ENCODE results near the gene XRRA1. TPM values are rescaled to one million over a fixed set of nuclear protein-coding genes. Genes with fewer than 3 reads are reported as not detected.

The XRRA1 gene
- total and polyA plus RNA-seq, 2 of the 4 experiments (the other 2 are of a cell fraction): 5.4 to 6.3 TPM

DNA sequence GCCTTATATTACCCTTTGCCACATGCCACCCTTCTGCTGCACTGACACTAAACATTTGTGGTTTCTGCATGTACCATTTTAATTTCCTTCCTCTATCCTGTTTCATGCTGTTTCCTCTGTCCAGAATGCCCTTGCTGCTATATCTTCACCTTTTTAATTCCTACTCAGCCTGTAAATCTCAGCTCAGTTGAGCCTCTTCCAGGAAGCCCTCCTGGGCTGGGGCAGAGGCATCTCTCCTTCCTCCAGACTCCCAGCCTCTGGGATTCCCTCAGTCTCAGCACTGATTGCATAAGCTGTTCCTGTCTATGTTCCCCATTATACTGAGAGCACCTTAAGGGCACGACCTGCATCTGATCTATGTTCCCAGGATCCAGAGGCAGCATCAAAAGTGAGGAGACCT is 101.5 kb downstream of the XRRA1 start:
- no peak overlapping the region for H3K56ac ChIP-seq (ENCODE audit: extremely low read depth, insufficient read depth, low read length)
- H3K36me3 ChIP-seq (ENCODE audit: control insufficient read depth, insufficient read depth, low read length): peaks cover 39% of the 10 kb centered on the region
- no peak overlapping the region for H3K4me2 ChIP-seq (ENCODE audit: low read depth, low read length)
- H3K4me3 ChIP-seq (ENCODE audit: insufficient read depth, low read depth, low read length): no peak overlapping the region
- H3K14ac ChIP-seq (replicated peaks; ENCODE audit: low read depth, low read length): no peak overlapping the region
- no peak for TF ChIP-seq RAD21 (IDR thresholded peaks at IDR 0.05; ENCODE audit: low read length)
- TF ChIP-seq RCOR1 (IDR thresholded peaks at IDR 0.05; ENCODE audit: insufficient replicate concordance, low read length): no peak
- no peak for TF ChIP-seq MXI1 (IDR thresholded peaks at IDR 0.05; ENCODE audit: borderline replicate concordance, low read depth, low read length)
- TF ChIP-seq, protein P1, sequence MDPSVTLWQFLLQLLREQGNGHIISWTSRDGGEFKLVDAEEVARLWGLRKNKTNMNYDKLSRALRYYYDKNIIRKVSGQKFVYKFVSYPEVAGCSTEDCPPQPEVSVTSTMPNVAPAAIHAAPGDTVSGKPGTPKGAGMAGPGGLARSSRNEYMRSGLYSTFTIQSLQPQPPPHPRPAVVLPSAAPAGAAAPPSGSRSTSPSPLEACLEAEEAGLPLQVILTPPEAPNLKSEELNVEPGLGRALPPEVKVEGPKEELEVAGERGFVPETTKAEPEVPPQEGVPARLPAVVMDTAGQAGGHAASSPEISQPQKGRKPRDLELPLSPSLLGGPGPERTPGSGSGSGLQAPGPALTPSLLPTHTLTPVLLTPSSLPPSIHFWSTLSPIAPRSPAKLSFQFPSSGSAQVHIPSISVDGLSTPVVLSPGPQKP (IDR thresholded peaks at IDR 0.05; ENCODE audit: borderline replicate concordance, low read depth, low read length): no peak
- no peak for TF ChIP-seq NFE2L2 (IDR thresholded peaks at IDR 0.05; ENCODE audit: low read depth, low read length)
- TF ChIP-seq MAFK (IDR thresholded peaks at IDR 0.05; ENCODE audit: low read depth, low read length): no peak
- TF ChIP-seq POLR2A (IDR thresholded peaks at IDR 0.05; ENCODE audit: low read depth, low read length): no peak
- TF ChIP-seq SMC3 (IDR thresholded peaks at IDR 0.05; ENCODE audit: low read depth, low read length): no peak
- no peak for TF ChIP-seq MAZ (IDR thresholded peaks at IDR 0.05; ENCODE audit: borderline replicate concordance, low read depth, low read length)
- TF ChIP-seq RFX5 (IDR thresholded peaks at IDR 0.05; ENCODE audit: low read depth, low read length): no peak
- TF ChIP-seq, protein P2, sequence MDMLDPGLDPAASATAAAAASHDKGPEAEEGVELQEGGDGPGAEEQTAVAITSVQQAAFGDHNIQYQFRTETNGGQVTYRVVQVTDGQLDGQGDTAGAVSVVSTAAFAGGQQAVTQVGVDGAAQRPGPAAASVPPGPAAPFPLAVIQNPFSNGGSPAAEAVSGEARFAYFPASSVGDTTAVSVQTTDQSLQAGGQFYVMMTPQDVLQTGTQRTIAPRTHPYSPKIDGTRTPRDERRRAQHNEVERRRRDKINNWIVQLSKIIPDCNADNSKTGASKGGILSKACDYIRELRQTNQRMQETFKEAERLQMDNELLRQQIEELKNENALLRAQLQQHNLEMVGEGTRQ (IDR thresholded peaks at IDR 0.05; ENCODE audit: low read depth, low read length): no peak
- no peak overlapping the region for H3K4ac ChIP-seq (ENCODE audit: low read depth, low read length)
- H2BK5ac ChIP-seq (ENCODE audit: low read depth, low read length, poor library complexity, severe bottlenecking): no peak overlapping the region
- ATAC-seq (ENCODE audit: low read depth) (no peak), DNase-seq (no peak)
- H4K20me1 ChIP-seq (ENCODE audit: insufficient read depth, low read length): peaks cover 8% of the 10 kb centered on the region; the same call in 1 of the 2 replicates
- no peak overlapping the region for H4K91ac ChIP-seq (ENCODE audit: insufficient read depth, low read depth, low read length)
- no peak overlapping the region for H2AK9ac ChIP-seq (replicated peaks; ENCODE audit: low read depth, low read length, poor library complexity)
- no peak overlapping the region for H4K8ac ChIP-seq (ENCODE audit: low read depth in 2 of 2, low read length in 2 of 2)
- no peak overlapping the region for H3K27ac ChIP-seq (ENCODE audit: insufficient read depth, low read length)
- H3K9me3 ChIP-seq (ENCODE audit: control insufficient read depth, insufficient read depth, low read length): no peaks in the 10 kb centered on the region
- intact Hi-C loops (cut with micrococcal nuclease) (no loop called here), dilution Hi-C loops (cut with HindIII; ENCODE audit: low sequenced_read_pairs, unreplicated experiment) (no loop called here), in situ Hi-C loops (cut with MboI; ENCODE audit: low sequenced_read_pairs) (no loop called here)
- BruUV-seq (replicated peaks): no TSS peak
- peaks cover 8 to 21% of the 10 kb centered on the region in 2 experiments for H3K79me1 ChIP-seq (ENCODE audit: low read depth in 1 of 2, low read length in 2 of 2)
- ChIA-PET CTCF (no interaction called here), POLR2A (ENCODE audit: unreplicated experiment) (no interaction called here)
- H3K9me1 ChIP-seq (ENCODE audit: insufficient read depth, low read length): peaks cover 34% of the 10 kb centered on the region
- no peak overlapping the region for H2AFZ ChIP-seq (replicated peaks; ENCODE audit: low read length, poor library complexity)
- no peak overlapping the region for H3K23ac ChIP-seq (ENCODE audit: low read depth, low read length)
- no peak overlapping the region for H2BK120ac ChIP-seq (ENCODE audit: low read depth, low read length)
- H3K27me3 ChIP-seq (ENCODE audit: control insufficient read depth, insufficient read depth, low read length): no peaks in the 10 kb centered on the region
- H3K4me1 ChIP-seq (ENCODE audit: control insufficient read depth, insufficient read depth, low read length): peaks cover 12% of the 10 kb centered on the region
- H3K9ac ChIP-seq (ENCODE audit: low read depth, low read length): no peak overlapping the region
- peak overlapping the region; percentile 8; the same call in 1 of the 2 replicates for H2AK5ac ChIP-seq (ENCODE audit: low read depth, low read length)
- H2BK20ac ChIP-seq (ENCODE audit: low read depth, low read length): no peak overlapping the region
- no peak overlapping the region for H4K5ac ChIP-seq (ENCODE audit: low read depth, low read length)
- H3K18ac ChIP-seq (ENCODE audit: low read depth, low read length): no peak overlapping the region
- WGBS, 2 experiments (ENCODE audit: extremely low coverage in 2 of 2, insufficient read length in 1 of 2): 100% methylated on average over 1 of the region's 1 CpG; no CpG with 5 or more reads in 1 of the 2 experiments
- H2BK15ac ChIP-seq (ENCODE audit: low read depth, low read length): no peak overlapping the region
